Astrocyte (in vitro differentiated cells and primary cell): ENCODE data around the gene EDIL3.

Experiments used
- CTCF ChIP-seq: IDR thresholded peaks from 2 replicates; pipeline ENCODE4 v1.5.1; 2011; ENCODE audit warnings: low read depth, mild to moderate bottlenecking, inconsistent platforms, low read length, moderate library complexity; ENCODE audit not compliant: insufficient read depth
- EZH2 ChIP-seq: IDR thresholded peaks from 2 replicates; pipeline ENCODE4 v1.6.1; 2012; ENCODE audit warnings: mild to moderate bottlenecking, low read length, inconsistent platforms; ENCODE audit not compliant: insufficient read depth

GRCh38 chr5:84197538-84197937 is 187.1 kb downstream of the EDIL3 start:
- TF ChIP-seq CTCF, result no peak
- no peak for TF ChIP-seq EZH2
